Omental fat pad (tissue), 4 donors: ENCODE data around the gene MAEA. TPM values are rescaled to one million over a fixed set of nuclear protein-coding genes. Genes with fewer than 3 reads are reported as not detected.

Experiments
- ATAC-seq: fragments of 150-250 bp; one replicate; pipeline ENCODE4 v1.9.1; 2016; ENCODE audit warnings: mild to moderate bottlenecking, moderate library complexity; ENCODE audit not compliant: low FRiP score
- DNase-seq: peaks from one replicate; pipeline ENCODE4 v3.0.0-alpha.2; 2019; ENCODE audit warnings: low spot score
- CTCF ChIP-seq, 3 donors: fragments of 450-650 bp; IDR thresholded peaks; one replicate each; pipeline ENCODE4 v1.5.1; 2016 to 2017; ENCODE audit warnings: antibody characterized with exemption in 3 of 3, mild to moderate bottlenecking in 3 of 3, moderate library complexity in 2 of 3
- total RNA-seq, 4 donors: library from RNA; depleted of rRNA; stranded (reverse); fragments of >200 nt; gene quantifications; one replicate each; pipeline ENCODE4 v1.1.0, GENCODE V29; 2016

MAEA gene
- total RNA-seq, 4 donors from 2014 or later = 38.8 to 71.2 (median 51.8) TPM

- TF ChIP-seq CTCF (IDR thresholded peaks at IDR 0.05) = no peak
- ATAC-seq (no peak), DNase-seq (no peak)
Measured at GRCh38 chr4:1353186-1354055, 63.7 kb downstream of the MAEA start.

DNA sequence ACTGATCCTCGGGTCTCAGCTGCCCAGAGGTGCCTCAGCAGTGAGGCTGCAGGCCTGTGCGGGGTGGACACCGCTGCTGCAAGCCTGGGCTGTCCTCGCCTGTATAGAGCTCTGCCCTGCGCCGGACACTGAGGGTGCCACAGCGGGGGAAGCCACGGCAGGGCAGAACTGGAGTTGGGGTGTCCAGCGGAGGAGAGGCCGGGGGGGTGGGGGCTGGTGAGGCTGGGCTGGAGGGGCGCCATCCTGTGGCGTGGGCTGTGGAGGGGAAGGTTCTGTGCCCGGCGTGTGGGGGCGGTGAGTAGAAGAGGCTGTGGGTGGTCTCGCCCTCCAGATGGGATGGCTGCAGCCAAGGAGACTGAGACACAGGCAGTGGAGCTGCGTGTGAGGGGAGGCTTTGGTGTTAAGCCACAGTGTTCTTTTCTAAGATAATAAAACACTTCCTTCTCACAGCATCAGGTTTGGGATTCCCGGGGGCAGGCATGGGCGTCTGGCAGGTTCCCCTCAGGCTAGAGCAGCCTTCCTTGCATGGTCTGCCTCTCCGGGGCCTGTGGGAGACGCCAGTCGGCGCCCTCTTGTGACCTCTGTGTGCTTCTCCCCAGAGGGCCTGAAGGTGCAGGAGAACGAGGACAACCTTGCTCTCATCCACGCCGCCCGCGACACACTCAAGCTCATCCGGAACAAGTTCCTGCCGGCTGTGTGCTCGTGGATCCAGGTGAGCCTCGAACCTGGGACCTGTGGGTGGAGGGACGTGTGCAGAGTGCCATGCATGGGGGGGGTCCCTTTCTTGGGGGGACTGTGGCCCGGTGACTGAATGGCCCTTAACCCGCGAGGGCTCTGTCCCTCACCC, 64.7 kb downstream of the MAEA start:
- TF ChIP-seq CTCF (IDR thresholded peaks at IDR 0.05) = no peak
- ATAC-seq = no peak
- DNase-seq = no peak

GRCh38 chr4:1354983-1355275, 65.2 kb downstream of the MAEA start:
- DNase-seq (no peak), ATAC-seq (no peak)
- no peak for TF ChIP-seq CTCF (IDR thresholded peaks at IDR 0.05)

DNA sequence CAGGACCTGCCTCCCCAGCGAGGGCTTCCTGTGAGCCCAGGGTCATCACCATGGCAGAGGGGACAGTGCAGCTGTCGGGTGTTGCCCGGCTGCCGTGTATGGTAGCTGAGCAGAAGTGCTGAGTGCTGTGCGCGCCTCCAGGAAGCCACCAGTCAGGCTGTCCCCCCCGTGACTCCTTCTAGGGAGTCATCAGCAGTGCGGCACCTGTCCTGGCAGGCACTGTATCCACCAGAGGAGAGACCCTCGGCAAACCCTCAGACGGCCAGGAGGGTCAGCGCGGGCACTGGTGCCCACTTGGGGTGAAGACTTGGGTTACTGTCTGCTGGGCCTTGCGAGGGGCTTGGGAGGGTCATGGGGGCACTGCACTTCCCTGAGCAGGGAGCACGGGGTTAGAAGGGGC, 65.7 kb downstream of the MAEA start:
- no peak for DNase-seq
- TF ChIP-seq CTCF (IDR thresholded peaks at IDR 0.05) = no peak
- ATAC-seq = no peak

GRCh38 chr4:1356181-1356998, 66.7 kb downstream of the MAEA start:
- ATAC-seq (no peak), DNase-seq (peak; percentile 52)
- peak in 1 of 3 donors; percentile 45 for TF ChIP-seq CTCF (IDR thresholded peaks at IDR 0.05)

- ATAC-seq (no peak), DNase-seq (no peak)
- TF ChIP-seq CTCF (IDR thresholded peaks at IDR 0.05) = no peak
Measured at GRCh38 chr4:1357356-1358248, 67.9 kb downstream of the MAEA start.
